ENCODE measurements around the gene RTN4RL2. TPM values are rescaled to one million over a fixed set of nuclear protein-coding genes. Genes with fewer than 3 reads are reported as not detected.

The RTN4RL2 gene
- total RNA-seq, 4 donors from 2014 or later, result 11.2 to 27.6 (median 17.1) TPM

DNA sequence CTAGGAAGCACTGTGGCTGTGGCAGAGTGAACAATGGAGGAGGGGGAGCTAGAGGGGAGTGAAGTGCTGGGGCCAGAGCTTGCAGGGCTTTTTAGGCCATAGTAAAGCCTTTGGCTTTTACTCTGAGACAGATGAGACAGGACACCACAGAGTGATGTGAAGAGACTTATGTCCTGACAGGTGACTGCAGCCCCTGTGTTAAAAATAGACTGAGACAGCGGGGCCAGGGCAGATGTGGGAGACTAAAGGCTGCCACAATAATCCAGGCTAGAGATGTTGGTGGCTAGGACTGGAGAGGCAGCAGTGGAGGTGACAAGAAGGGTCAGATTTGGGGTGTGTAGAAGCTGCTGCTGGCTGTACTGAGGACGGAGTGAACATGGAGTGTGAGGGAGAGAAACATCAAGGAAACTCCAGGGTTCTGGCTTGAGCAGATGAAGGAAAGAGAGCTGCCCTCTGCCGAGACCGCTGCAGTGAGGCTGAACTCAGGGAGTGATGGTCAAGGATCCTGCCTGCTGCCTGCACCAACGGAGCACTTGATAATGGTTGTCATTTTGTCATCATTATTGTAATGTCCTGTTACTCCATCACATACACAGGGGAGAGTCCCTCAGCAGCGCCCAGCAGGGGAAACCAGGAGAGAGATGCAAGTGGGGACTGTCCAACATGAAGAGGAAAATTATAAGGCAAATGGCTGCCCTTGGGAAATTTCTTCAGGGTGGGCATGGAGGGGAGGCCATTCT lies 27.8 kb downstream of the RTN4RL2 start:
- TF ChIP-seq, protein P1, sequence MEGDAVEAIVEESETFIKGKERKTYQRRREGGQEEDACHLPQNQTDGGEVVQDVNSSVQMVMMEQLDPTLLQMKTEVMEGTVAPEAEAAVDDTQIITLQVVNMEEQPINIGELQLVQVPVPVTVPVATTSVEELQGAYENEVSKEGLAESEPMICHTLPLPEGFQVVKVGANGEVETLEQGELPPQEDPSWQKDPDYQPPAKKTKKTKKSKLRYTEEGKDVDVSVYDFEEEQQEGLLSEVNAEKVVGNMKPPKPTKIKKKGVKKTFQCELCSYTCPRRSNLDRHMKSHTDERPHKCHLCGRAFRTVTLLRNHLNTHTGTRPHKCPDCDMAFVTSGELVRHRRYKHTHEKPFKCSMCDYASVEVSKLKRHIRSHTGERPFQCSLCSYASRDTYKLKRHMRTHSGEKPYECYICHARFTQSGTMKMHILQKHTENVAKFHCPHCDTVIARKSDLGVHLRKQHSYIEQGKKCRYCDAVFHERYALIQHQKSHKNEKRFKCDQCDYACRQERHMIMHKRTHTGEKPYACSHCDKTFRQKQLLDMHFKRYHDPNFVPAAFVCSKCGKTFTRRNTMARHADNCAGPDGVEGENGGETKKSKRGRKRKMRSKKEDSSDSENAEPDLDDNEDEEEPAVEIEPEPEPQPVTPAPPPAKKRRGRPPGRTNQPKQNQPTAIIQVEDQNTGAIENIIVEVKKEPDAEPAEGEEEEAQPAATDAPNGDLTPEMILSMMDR (IDR thresholded peaks at IDR 0.05), result no peak
- TF ChIP-seq POLR2A (IDR thresholded peaks at IDR 0.05), result no peak
- WGBS, 2 donors, result 82 to 85% methylated on average over 6 of the region's 6 CpGs
- no peak overlapping the region for H3K27ac ChIP-seq
- H3K9me3 ChIP-seq, result no peaks in the 10 kb centered on the region
- peaks cover 3 to 4% of the 10 kb centered on the region in 2 donors for H3K4me1 ChIP-seq
- intact Hi-C loops (cut with DNase I), result no loop called here
- H3K4me3 ChIP-seq (replicated peaks in 1 of 3), result no peak overlapping the region
- DNase-seq, result no peak
- H3K27me3 ChIP-seq, result no peaks in the 10 kb centered on the region
- peaks cover 11 to 12% of the 10 kb centered on the region in 2 donors for H3K36me3 ChIP-seq

DNA sequence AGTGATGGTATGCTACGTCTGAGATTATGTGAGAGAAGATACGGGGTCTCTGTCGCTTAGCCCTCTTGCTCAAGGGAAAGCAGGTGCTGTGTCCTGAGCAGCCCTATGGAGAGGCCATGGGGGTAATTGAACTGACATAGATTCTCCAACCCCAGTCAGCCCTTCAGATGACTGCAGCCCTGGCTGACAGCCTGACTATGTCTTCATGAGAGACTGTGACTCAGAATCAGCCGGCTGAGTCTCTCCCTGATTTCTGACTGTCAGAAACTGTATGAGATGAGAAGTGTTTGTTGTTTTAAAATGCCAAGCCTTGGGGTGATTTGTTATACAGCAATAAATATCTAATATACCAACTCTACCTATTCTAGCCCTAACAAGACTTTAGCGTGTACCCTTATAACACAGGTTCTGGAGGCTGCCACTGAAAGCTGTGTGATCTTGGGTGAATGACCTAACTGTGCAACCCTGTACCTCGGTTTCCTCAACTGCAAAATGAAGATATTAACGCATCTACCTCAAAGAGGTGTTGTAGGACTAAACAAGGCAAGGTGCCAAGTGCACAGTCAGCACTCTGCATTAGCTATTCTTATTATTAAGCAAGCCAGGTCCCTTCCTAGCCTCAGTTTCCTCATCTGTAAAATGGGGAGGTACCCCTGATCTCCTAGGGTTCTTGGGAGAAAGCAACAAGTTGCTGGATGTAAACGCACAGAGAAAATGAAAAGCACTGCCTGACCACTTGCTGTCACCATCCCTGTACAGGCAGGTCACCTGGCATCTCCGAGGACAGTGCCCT lies 30.3 kb downstream of the RTN4RL2 start:
- DNase-seq, result no peak
- Histone ChIP-seq H3K36me3 (peaks cover 5 to 10% of the 10 kb centered on the region in 2 donors), H3K4me1 (no peaks in the 10 kb centered on the region), H3K27ac (no peak overlapping the region), H3K27me3 (no peaks in the 10 kb centered on the region), H3K9me3 (no peaks in the 10 kb centered on the region), H3K4me3 (replicated peaks in 1 of 3) (no peak overlapping the region)
- intact Hi-C loops (cut with DNase I), result no loop called here
- no peak for TF ChIP-seq POLR2A (IDR thresholded peaks at IDR 0.05)
- TF ChIP-seq, protein P1 (IDR thresholded peaks at IDR 0.05), result no peak
- 93 to 95% methylated on average over 9 of the region's 9 CpGs for WGBS, 2 donors

DNA sequence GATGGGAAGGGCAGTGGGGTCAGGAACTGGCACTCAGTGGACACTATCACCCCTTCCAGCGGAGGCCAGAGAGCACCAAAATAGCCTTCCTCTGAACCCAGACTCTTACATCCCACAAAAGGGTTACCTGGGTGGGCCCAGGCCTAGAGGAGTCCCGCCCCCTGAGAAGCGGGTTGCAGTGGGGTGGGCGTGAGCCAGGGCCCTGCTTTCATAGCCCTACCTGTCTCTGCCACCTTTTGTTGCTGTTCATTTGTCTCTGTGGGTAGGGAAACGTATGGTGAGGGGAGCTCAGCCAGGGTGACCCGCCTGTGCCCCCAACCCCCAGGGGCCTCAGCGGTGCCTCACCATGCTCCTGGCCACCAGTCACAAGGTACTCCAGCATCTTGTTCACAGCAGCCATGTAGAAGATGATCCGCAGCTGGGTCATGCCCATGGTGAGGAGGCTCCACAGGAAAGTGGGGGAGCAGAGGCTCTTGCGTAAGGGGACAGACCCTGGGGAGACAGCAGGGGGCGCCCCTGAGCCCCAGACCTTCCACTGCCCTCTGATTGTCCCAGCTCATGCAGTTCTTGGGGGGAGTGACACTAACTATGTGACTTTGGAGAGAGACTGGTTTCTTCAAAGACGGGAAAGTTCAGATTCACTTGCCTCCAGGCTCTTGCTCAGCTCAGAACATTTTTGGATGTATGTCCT lies 31.2 kb downstream of the RTN4RL2 start:
- H3K27me3 ChIP-seq, result no peaks in the 10 kb centered on the region
- no peaks in the 10 kb centered on the region for H3K4me1 ChIP-seq
- no peak overlapping the region for H3K4me3 ChIP-seq (replicated peaks in 1 of 3)
- H3K36me3 ChIP-seq, result peaks cover 5 to 7% of the 10 kb centered on the region in 2 donors
- no peak for DNase-seq
- WGBS, 2 donors, result 74 to 85% methylated on average over 6 to 7 of the region's 11 CpGs
- intact Hi-C loops (cut with DNase I), result no loop called here
- H3K27ac ChIP-seq, result no peak overlapping the region
- TF ChIP-seq, protein P1 (IDR thresholded peaks at IDR 0.05), result peak in 5 of 6 experiments; percentile 11 to 50 (median 34)
- no peak for TF ChIP-seq POLR2A (IDR thresholded peaks at IDR 0.05)
- H3K9me3 ChIP-seq, result no peaks in the 10 kb centered on the region

DNA sequence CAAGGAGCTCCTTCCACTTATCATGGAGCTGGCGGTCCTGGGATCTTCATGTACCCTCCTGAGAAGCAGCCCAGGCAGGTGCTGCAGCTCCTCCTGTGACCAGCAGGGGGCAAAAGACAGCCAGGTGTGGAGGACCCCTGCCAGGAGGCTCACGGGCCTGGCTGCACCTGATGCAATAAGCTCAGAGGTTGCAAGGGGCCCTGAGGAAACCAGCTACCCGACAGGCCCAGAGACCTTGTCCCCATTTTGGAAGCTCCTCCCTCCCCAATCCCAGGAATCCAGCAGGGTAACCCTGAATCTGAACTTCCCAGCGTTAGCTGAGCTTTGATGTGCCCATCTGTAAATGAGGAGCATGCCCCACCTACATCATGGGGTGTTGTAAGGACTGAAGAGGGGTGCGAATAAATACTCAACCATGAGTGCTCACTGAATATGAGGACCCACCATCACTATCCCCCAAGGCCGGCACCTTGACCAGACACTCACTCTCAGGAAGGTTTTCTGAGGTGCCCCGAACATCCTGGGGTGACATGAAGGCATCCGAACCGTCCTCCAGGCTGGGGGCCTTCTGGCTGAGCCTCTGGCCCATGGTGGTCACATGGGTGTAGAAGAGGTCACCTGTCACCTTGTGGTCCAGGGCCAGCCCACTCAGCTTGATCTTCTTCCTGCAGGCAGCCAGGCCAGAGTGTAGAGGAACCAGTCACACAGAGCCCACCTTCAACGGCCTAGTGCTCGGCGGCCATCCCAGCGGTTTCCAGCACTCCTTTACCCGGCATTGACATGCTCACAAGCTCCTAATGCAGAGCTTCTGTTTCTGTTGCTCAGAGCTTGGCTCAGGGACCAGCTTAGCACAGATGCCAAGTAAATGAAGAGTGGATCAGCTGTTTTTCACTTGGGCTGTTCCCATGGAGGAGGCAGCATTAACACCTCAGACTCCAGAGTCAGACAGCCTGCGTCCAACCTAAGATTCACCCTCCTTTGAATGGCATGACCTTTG lies 33.5 kb downstream of the RTN4RL2 start:
- TF ChIP-seq, protein P1 (IDR thresholded peaks at IDR 0.05), result peak; percentile 75 to 92 (median 86)
- TF ChIP-seq POLR2A (IDR thresholded peaks at IDR 0.05), result no peak
- Histone ChIP-seq H3K4me1 (peaks cover 0 to 4% of the 10 kb centered on the region in 2 donors), H3K9me3 (no peaks in the 10 kb centered on the region), H3K4me3 (replicated peaks in 1 of 3) (no peak overlapping the region), H3K36me3 (peaks cover 0 to 4% of the 10 kb centered on the region in 2 donors), H3K27me3 (no peaks in the 10 kb centered on the region), H3K27ac (no peak overlapping the region)
- WGBS, 2 donors, result 73 to 82% methylated on average over 7 to 15 of the region's 15 CpGs
- DNase-seq, result peak; percentile 81 to 85
- intact Hi-C loops (cut with DNase I), result loop anchor here (2.0 kb wide), 1 partner anchor 33 kb away; no protein-coding TSS in a partner anchor
